ENCODE data around the gene MLLT6. TPM values are rescaled to one million over a fixed set of nuclear protein-coding genes. Genes with fewer than 3 reads are reported as not detected.
A peak's percentile ranks its signal among the peaks of the same experiment; 100 is the strongest.

The MLLT6 gene
- total and polyA plus RNA-seq, 10 of the 15 experiments (the other 5 are each of a cell fraction or from before 2014, with no cell fraction given) = 4.8 to 105 (median 36.3) TPM

GRCh38 chr17:38729886-38730525 is 24.9 kb downstream of the MLLT6 start, which contains the start of gene CISD3 (continued):
- no peak for TF ChIP-seq PRDM15 (CRISPR knock-in tag; IDR thresholded peaks at IDR 0.05)
- peak; percentile 41 for TF ChIP-seq HDAC6 (IDR thresholded peaks at IDR 0.05; ENCODE audit: unreplicated experiment)
- 0 out of 2 replicates have a peak, but pooled peaks have one; percentile 36 for TF ChIP-seq TCF3 (IDR thresholded peaks at IDR 0.05; ENCODE audit: borderline replicate concordance, insufficient read depth, low read depth, low read length)
- TF ChIP-seq ZNF274 (IDR thresholded peaks at IDR 0.05; ENCODE audit: insufficient read depth, insufficient read length) = no peak
- TF ChIP-seq SMAD5 (IDR thresholded peaks at IDR 0.05; ENCODE audit: low read depth) = no peak
- peak; percentile 71; the same call in 1 of the 2 replicates for TF ChIP-seq POLR2A (IDR thresholded peaks at IDR 0.05; ENCODE audit: low read depth, low read length)
- no peak for TF ChIP-seq RFX5 (IDR thresholded peaks at IDR 0.05; ENCODE audit: low read depth, low read length)
- TF ChIP-seq TCF12 (IDR thresholded peaks at IDR 0.05; ENCODE audit: low read depth, low read length) = peak; percentile 23; the same call in 1 of the 2 replicates
- no peak for TF ChIP-seq JUNB (IDR thresholded peaks at IDR 0.05)
- TF ChIP-seq E2F4 (IDR thresholded peaks at IDR 0.05; ENCODE audit: low read depth, low read length) = 0 out of 2 replicates have a peak, but pooled peaks have one; percentile 36
- peak; percentile 97 for TF ChIP-seq LARP7 (IDR thresholded peaks at IDR 0.05)
- TF ChIP-seq NR2C2 (IDR thresholded peaks at IDR 0.05; ENCODE audit: borderline replicate concordance, control insufficient read depth, insufficient read length, low read depth) = no peak
- TF ChIP-seq CHD2 (IDR thresholded peaks at IDR 0.05; ENCODE audit: borderline replicate concordance, low read depth, low read length) = 0 out of 2 replicates have a peak, but pooled peaks have one; percentile 12
- peak; percentile 76; the same call in 1 of the 2 replicates for TF ChIP-seq ZNF687 (IDR thresholded peaks at IDR 0.05)
- TF ChIP-seq HCFC1 (IDR thresholded peaks at IDR 0.05; ENCODE audit: low read length) = peak; percentile 46; the same call in 1 of the 2 replicates
- 0 out of 3 replicates have a peak, but pooled peaks have one; percentile 52 for TF ChIP-seq POU2F2 (IDR thresholded peaks at IDR 0.05; ENCODE audit: borderline replicate concordance, low read depth, low read length)
- 0 out of 2 replicates have a peak, but pooled peaks have one; percentile 58 for TF ChIP-seq TARDBP (IDR thresholded peaks at IDR 0.05; ENCODE audit: borderline replicate concordance)
- TF ChIP-seq EED (IDR thresholded peaks at IDR 0.05; ENCODE audit: low read depth) = no peak
- TF ChIP-seq EP300 (IDR thresholded peaks at IDR 0.05; ENCODE audit: borderline replicate concordance in 1 of 2, control insufficient read depth in 1 of 2, low read depth in 2 of 2, low read length in 2 of 2) = 0 out of 4 replicates have a peak, but pooled peaks of 1 of the 2 experiments have one; percentile 28
